Superior temporal gyrus (tissue), 1 donor: Measurements from ENCODE around the gene C1QTNF8.

Experiments used
- DNase-seq: peaks from one replicate; pipeline ENCODE4 v3.0.0-alpha.2; 2016; ENCODE audit errors: extremely low spot score

C1QTNF8 gene

DNA sequence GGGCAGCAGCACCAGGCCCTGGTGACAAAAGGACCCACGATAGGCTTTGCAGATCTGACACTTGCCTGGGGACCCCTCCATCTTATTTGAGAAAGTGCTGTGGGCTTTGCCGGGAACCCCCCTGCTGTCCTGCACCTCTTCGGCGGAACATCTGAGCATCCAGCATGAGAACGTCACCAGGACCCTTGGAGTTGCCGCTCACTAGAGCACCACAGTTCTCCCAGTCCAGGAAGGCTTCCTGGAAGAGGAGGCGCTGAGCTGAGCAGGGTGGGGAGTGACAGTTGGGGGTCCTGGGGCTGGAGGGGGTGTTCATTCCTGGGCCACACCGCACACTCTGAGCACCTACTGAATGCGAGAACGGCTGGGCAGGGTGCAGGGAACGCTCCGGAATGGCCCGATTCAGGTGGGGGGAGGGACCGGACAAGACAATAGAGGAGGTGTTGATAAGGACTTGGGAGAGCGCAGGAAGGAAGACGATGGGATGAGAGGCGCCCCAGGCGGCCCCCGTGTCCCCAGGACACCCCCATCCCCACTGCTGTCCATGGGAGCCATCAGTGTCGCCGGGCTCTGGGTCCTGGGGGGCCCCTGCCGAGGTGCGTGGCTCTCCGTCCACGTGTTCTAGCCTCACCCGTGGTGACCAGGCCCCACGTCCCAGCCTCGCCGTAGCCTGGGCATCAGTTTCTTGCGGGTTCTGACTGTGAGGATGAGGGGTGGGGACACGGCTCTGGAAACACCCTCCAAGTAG is 32.1 kb upstream of the C1QTNF8 start:
- DNase-seq, result no peak

DNA sequence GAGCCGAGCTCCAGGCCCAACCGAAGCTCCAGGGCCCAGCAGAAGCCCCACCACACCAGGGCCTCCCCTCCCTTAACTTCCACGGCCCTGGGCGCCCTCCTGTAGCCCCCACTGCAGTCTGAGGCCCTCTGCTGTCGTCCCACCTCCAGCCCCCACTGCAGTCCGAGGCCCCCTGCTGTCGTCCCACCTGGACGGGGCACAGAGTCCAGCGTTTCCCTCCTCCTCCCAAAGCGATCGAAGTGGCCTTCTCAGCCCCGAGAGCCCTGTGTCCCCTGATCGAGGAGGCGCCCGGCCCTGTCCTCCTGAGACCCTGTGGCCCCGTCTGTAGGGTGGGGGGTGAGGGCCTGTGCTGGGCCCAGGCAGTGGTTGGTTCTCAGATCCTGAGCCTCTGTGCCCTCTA is 31.1 kb upstream of the C1QTNF8 start:
- no peak for DNase-seq

DNA sequence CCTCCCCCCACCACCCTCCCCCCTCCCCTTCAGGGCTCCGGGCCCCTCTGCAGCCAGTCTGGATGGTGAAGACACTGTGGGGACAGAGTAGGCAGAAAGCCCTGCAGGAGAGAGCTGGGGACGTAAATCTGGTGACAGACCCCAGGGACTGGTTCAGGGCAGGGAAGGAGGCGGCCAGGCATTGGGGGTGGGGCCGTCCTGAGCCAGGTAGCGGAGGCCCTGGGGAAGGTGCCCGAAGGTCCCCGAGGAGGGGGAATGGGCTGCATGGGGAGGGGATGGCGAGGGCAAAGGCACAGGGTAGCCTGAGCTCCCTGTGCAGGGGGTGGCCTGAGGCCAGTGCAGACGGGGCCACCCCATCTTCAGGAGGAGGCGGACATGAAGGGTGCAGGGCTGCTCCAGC is 30.5 kb upstream of the C1QTNF8 start:
- DNase-seq, result no peak

DNA sequence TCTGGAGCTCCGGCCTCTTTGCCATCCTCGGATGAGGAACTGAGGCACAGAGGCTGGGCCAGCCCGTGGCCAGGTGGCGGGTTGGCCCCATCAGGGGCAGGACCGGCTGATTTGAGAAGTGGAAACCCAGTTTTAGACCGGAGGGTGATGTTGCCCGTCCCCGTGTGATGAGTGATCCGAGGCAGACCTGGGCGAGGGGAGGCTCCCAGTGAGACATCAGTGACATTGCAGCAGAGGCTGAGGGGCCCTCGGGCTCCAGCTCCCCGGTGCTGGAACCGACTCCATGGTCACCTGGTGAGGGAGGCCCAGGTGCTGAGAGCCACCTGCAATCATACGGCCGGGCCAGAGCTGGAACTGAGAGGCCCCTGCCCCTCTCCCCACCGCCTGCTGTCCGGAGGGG is 30.0 kb upstream of the C1QTNF8 start:
- DNase-seq, result no peak

DNA sequence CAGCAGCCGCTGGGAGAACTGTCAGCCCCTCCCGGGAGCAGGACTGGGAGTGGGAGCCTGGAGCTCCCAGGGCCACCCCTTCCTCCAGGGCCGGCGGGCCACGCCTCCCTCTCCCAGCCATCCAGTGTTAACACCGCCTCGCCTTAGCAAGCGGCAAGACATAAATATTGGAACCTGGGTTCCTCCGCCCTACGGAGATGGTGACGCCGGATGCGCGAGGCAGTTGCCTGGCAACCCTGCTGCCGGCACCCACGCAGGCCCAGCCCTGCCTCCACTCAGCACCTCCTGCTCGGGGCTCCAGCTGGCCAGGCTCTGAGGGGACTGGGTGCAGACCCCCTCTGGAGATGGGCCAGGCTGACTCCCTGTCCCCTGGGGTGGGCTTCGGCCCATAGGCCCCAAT is 29.4 kb upstream of the C1QTNF8 start:
- peak; percentile 54 for DNase-seq

DNA sequence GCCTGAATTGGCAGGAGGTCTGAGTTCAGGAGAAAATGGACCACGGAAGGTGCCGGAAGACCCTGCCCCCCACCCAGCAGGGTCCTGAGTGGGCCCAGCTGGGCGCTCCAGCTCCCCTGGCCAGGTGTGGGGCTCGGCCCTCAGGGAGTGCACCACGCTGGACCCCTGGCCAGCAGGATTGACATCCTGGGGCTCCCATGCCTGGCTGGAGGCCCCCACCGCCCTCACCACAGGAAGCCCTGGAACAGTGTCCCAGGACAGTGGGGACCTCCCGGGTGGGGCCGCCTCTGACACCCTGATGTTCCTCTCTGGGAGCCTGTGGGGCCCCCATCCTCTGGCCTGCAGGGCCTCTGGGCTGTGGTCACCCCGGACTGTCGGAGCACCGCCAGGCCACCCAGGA is 28.8 kb upstream of the C1QTNF8 start:
- DNase-seq, result no peak

DNA sequence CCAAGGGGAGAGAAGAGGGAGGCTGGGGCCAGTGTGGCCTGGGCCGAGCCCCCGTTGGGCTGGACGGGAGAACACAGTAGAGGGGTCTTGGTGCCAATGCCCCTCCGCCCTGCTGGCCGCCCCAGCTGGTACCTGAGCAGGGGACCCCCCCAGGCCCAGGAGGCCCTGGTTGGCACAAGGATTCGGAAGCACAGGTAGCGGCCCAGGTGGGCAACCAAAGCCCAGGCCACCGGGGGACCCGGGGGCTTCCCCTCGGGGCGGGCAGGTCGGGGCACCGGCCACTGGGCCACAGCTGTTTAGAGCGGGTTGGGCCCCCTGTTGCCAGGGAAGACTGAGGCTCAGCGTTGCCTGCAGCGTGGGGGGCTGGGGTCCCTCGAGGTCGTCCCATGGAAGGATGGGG is 28.2 kb upstream of the C1QTNF8 start:
- DNase-seq, result no peak

DNA sequence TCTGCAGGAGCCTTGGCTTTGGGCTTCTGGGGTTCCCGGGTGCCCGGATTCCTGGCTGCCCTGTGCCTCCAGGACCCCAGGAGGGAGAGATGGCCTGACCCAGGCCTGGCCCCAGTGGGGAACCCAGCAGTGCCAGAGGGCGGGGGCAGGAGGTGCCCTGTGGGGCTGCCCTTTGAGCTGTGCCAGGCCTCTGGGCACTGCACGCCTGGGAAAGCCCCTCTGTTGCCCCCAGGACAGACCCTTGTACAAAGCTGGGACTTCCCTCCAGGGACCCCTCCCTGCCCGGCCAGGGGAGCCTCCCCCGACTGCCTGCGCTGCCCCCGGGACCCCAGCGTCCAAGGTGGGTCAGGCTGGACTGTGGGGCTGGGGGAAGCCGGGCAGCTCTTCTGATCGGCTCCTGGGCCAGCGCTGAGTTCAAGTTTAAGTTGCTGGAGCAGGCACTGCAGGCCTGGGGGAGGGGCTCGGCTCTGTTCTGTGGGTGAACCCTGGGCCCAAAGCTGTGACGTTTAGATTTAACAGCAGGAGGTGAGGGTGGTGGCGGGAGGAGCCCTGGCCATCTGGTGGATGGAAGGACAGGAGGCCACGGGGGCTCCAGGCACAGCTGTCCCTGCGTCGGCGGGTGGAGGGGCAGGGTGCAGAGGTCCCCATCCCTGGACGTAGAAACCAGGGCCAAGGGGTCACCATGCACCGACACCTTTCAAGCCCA is 27.6 kb upstream of the C1QTNF8 start:
- no peak for DNase-seq

DNA sequence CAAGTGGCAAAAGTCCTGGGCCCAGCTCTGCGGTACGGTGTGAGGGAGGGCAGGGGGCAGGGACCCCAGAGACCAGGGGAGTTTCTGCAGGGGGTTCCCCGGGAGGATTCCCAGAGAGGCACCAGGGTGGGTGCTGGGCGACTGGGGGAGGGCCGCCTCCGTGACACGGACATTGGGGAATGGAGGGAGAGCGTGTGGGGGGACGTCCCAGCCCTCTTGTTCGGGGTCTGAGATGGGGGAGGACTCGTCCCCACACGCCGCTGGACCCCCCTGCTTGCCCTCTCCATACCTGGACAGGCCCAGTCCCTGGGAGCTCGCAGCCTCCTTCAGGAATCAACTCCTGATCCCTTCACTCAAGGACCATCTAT is 26.3 kb upstream of the C1QTNF8 start:
- no peak for DNase-seq

DNA sequence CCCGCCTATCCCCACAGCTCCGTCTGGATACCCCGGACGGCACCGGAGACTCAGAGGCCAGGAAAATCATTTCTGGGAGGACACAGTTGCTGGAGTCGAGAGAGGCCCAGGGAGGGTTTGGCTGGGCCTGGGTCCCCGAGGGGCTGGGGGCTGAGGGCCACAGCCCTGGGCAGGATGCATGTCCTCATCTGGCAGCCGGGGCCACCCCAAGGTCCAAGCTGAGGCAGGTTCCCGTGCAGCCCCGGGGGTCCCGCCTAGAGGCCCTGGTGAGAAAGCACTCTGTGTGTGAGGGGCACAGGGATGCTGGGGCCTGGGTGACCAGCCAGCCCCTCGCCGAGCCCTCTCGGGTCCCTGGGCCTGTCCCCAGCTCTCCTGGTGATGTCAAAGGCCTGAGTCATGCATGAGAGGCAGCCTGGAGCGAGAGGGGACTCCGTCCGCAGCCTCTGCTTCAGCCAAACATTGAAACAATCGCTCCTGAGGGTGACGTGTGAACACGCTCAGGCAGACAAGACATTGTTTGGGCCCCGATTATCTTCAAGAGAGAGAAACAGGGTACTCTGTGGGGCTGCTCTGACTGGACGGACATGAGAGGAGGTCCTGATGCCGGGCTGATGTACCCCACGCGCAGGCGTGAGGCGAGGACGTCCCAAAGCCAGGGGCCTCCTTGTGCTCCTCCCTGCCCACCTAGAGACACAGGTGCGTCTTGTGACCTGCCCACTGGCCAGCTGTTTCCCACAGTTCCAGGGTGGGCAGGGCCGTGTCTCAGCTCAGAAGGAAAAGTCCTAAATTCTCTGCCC is 25.8 kb upstream of the C1QTNF8 start:
- DNase-seq, result no peak

DNA sequence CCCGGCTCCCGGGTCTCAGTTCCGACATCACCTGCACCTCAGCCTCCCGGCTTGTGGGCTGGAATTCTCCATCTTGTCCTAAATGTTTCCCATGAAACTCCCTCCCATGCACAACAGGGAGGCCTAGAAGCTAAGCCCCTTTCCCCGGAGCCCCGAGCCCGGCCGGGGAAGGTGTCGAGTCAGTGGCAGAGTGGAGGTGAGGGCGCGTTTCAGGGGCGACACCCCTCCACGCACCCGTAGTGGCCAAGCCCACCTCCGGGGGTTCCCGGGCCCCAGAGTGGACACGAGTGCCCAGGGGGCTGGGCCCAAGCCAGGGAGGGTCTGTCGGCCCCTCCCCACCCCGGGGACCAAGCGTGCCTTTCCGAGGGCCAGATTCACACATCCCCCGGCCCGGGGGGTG is 25.0 kb upstream of the C1QTNF8 start:
- no peak for DNase-seq

DNA sequence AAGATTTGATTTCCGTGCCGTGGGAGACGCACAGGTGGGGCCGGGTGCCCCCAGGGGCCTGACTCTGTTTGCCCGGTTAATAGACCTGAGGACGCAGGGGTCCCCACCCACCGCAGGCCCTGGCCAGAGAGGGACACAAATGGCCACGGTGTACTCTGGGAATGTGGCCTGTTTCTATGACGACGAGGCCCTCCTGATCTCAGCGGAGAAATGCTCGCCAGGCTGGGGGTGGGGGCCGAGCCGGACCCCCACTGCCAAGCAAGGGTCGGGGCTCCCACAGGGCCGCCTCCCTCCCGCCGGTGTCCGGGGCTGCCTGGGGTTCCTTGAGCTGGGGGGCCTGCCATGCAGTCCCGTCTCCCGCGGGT is 24.5 kb upstream of the C1QTNF8 start:
- no peak for DNase-seq

DNA sequence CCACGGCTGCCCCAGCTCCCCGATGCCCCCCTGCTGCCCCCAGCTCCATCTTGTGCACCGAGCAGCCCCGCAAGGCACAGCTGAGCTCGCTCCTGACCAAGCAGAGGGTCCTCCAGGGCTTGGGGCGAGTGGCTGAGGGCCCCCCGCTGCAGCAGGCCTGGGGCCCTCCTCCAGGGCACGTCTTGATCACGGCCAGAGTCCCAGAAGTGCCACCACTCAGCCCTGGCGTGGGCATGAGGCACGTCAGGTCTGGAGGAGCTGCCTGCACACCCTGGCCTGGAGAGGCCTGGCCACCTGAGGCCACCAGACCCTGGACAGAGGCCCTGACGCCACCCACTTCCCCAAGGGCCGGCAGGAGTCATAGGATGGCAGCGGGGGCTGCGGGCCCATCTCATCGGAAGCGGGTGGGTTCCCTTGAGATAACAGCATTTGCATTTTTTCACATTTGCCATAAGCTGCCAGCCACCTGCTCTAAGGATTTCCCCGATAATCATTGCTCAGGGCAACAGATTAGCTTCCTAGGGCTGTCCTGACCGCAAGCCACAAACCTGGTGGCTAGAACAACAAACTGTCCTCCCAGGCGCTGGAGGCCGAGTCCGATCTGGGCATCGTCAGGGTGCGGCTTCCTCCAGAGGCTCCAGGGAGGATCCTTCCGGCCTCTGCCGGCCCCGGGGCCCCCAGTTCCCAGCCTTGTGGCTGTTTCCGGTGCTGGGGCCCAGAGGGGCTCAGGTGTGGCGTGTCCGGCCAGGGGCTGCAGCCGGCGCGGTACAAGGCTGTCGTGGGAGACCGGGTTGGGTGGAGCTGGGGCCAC is 23.9 kb upstream of the C1QTNF8 start:
- DNase-seq, result no peak

DNA sequence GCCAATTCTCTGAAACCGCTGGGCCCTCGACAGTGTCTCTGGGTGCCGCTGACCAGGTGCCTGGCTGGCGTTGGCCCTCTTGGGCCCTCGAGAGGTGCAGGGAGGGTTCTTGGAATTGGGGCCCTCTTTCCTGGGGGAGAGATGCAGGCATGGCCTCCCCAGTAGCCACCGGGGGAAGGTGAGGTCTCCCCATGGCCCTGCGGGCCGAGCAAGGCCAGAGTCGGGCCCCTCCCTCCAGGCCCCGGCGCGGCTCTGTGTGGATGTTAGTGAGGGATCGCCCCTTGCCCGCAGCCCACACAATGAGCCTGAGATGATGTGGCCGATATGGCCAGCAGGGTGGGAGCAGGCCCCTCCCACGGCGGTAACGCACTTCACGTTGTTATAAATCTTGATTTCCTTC is 23.1 kb upstream of the C1QTNF8 start:
- DNase-seq, result no peak

DNA sequence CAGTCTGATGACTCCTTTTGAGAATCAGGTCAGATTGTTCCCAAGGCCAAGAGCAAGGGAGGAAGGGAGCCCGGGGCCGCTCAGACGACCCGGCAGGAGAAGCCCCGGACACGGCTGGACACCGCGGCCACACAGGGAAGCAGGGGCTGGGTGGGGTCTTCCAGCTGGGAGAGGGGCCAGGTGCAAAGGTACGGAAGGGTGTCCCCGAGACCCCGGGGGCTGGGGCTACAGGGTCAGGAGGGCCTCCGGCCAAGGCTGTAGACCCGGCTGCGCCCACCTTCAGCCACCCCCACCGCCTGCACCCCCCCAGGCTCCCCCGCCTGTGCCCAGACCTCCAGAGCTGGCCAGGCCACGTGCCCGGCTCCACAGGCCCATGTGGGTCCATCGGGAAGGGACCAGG is 21.9 kb upstream of the C1QTNF8 start:
- no peak for DNase-seq

DNA sequence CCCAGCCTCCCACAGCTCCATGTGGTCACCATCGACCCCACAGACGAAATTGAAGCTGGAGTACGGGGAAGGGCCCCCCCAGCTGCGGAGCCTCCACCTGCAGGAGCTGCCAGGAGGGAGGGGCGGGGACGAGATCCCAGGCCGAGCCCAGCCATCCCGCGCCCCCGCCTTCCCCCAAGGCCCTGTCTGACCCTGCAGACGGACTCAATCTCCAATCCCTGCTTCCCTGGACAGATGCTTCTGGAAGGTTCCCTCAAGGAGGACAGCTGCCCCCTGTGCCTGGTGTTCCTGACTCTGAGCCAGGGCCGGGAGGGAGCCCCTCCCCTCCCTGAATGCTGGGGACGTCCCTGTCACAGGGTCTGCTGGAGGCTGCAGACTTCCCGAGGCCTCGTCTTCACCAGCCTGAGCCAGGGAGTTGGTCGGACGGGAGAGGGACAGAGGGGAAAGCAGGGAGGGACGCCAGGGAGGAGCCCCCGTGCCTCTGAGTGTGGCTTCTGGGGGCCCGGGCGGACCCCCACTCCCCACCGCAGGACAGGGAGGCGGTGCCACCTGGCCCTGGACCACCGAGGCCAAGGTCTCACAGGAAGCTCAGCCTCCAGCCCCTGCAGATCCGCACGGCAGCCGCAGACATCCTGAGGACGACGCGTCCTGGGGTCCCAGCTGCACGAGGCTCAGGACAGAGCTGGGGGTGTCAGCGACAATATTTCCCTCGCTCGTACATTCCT is 21.3 kb upstream of the C1QTNF8 start:
- DNase-seq, result no peak

DNA sequence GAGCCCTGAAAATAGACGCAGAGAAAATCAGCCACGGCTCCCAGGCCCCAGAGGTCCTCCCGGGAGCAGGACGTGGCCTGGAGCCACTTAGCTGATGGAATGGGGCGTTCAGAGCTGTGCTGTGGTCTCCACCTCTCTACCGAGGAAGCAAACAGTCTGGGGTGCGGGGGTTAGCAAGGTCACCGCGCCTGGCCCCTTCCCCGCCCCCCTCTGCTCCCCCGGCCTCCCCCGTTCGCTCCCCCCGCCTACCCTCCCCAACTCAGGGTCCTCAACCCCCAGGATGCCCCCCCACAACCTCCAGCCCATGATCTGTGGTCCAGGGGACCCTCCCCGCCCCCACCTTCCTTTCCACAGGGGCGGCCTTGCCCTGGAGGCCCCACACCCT is 20.6 kb upstream of the C1QTNF8 start:
- no peak for DNase-seq

DNA sequence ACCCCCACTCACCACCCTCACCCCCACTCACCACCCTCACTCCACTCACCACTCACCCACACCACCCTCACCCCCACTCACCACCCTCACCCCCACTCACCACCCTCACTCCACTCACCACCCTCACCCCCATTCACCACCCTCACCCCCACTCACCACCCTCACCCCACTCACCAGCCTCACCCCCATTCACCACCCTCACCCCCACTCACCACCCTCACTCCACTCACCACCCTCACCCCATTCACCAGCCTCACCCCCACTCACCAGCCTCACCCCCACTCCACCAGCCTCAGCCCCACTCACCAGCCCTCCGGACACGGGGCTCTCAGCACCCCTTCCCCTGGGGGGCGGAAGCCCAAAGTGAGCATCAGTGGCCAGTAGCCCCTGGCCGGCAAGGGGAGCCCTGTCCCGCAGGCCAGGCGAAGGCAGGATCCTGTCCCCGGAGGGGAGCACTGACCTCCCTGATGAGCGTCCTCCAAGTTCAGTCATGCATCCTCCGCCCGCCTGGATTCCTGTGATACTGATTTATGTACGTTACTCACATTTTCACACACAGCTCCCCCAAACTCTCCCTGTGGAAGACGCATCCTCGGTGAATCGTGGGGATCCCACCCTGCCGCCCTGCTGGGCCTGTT is 18.0 kb upstream of the C1QTNF8 start:
- no peak for DNase-seq

DNA sequence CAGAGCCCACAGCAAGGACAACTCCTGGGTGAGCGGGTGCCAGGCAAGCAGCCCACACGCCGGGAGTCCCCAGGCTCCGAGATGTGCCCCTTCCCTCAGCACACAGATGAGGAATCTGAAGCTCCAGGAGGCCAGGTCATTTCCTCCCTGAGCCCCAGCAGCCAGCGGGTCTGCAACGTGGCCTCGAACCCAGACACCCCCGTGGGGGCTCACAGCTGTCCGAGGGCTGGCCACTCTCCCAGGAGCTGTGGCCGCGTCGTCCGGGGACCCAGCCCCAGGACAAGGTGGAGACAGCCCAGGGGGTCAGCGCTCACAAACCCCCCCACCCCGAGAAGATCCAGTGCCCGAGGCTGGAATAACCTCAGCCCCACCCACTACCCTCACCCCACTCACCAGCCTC is 17.4 kb upstream of the C1QTNF8 start:
- DNase-seq, result no peak

DNA sequence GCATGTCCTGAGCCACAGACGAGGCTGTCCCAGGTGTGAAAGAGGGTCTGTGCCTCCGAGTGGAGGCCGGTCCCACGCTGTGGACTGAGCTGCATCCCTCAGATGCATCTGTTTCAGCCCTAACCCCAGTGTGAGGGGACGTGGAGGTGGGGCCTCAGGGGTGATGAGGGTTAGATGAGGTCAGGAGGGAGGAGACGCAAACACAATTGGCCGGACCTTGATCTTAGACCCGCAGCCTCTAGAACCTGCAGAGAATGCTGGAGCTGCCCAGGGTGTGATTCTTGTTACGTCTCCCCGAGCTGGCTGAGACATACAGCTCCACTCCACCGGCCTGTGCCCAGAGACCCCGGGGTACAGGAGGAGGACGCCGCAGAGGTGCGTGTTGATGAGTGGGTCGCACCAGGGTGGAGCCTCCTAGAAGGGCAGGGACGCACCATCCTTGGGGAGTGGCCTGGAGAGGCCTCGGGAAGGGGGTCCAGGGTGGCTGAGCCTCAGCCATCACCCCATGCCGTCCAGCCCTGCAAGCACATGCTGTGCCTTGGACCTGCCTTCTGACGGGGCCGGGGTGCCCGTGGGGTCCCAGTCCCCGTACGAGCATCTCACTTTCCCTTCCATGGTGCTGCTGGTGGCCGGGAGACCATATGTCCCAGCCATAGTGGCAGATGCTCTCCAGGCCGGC is 16.6 kb upstream of the C1QTNF8 start:
- DNase-seq, result no peak
